A549 (cell line): ENCODE data around the gene TNFSF15. TPM values are rescaled to one million over a fixed set of nuclear protein-coding genes. Genes with fewer than 3 reads are reported as not detected.

Experiments used
- ATAC-seq, 2 experiments: fragments of 200-7000 bp in 1 of 2; fragments of >200 bp in 1 of 2; cut with Nextera tagmentation in 1 of 2; cut with Tn5 transposase in 1 of 2; 3 replicates each; pipeline versions ENCODE4 v1.8.0 to v1.9.1; 2018 to 2020; ENCODE audit warnings: mild to moderate bottlenecking in 1 of 2, moderate library complexity in 1 of 2
- CTCF ChIA-PET: fragments of 300-600 bp; sonication (Branson Sonifier 250); formaldehyde crosslinking; extraction: SDS; loops from one replicate; lab custom pipeline; 2021; ENCODE audit warnings: antibody characterized with exemption, inconsistent platforms; lab: Yijun Ruan, JAX
- POLR2A ChIA-PET: fragments of 350-600 bp; formaldehyde crosslinking; extraction: SDS; loops from one replicate; lab custom pipeline; 2021; ENCODE audit warnings: antibody characterized with exemption, inconsistent platforms; lab: Yijun Ruan, JAX
- DNase-seq, 2 experiments: peaks; one replicate each; pipeline versions ENCODE4 v3.0.0 to v3.0.0-alpha.2; 2011 to 2016; ENCODE audit warnings: low read depth in 1 of 2, low spot score in 1 of 2
- FAIRE-seq: peaks from 2 replicates; lab custom pipeline; 2011; peaks lifted over from hg19 to GRCh38; lab: Jason Lieb, UNC
- H3K27ac ChIP-seq, 2 experiments: fragments of >200 bp; sonication (Bioruptor Twin); formaldehyde crosslinking; 3 replicates each; pipeline ENCODE4 v1.5.1; 2016 to 2017
- H3K4me1 ChIP-seq: fragments of >200 bp; sonication (Bioruptor Twin); formaldehyde crosslinking; 3 replicates; pipeline ENCODE4 v1.6.1; 2016
- H3K4me2 ChIP-seq: fragments of >200 bp; sonication (Bioruptor Twin); formaldehyde crosslinking; 3 replicates; pipeline ENCODE4 v1.6.1; 2016
- H3K4me3 ChIP-seq: fragments of >200 bp; sonication (Bioruptor Twin); formaldehyde crosslinking; 3 replicates; pipeline ENCODE4 v1.5.1; 2016
- H3K9me3 ChIP-seq: fragments of >200 bp; sonication (Bioruptor Twin); formaldehyde crosslinking; 3 replicates; pipeline ENCODE4 v1.6.1; 2016
- BCL3 ChIP-seq: fragments of >200 bp; sonication (Bioruptor Twin); formaldehyde crosslinking; IDR thresholded peaks from 3 replicates; pipeline ENCODE4 v1.6.1; 2016
- CBX8 ChIP-seq: fragments of 200-600 bp; sonication (generic); IDR thresholded peaks from 2 replicates; pipeline ENCODE4 v1.6.1; 2016
- CEBPB ChIP-seq, 2 experiments: fragments of >200 bp in 1 of 2; sonication (Bioruptor Twin) in 1 of 2; formaldehyde crosslinking in 1 of 2; IDR thresholded peaks; 2 replicates each; pipeline ENCODE4 v1.6.1; 2012 to 2016
- CHD2 ChIP-seq: fragments of 150-350 bp; IDR thresholded peaks from 2 replicates; pipeline ENCODE4 v1.6.1; 2014; ENCODE audit warnings: low read length; ENCODE audit not compliant: partially characterized antibody
- CHD4 ChIP-seq: fragments of 200-600 bp; sonication (generic); IDR thresholded peaks from 2 replicates; pipeline ENCODE4 v1.6.1; 2016; ENCODE audit warnings: antibody characterized with exemption, mild to moderate bottlenecking, borderline replicate concordance
- ELK1 ChIP-seq: fragments of 150-350 bp; IDR thresholded peaks from 2 replicates; pipeline ENCODE4 v1.6.1; 2014; ENCODE audit warnings: low read depth, mild to moderate bottlenecking, low read length
- ESRRA ChIP-seq: fragments of 150-350 bp; IDR thresholded peaks from 2 replicates; pipeline ENCODE4 v1.6.1; 2014; ENCODE audit warnings: mild to moderate bottlenecking, low read length, borderline replicate concordance
- FOSL2 ChIP-seq, 2 experiments: fragments of 450-650 bp in 1 of 2; fragments of >200 bp in 1 of 2; sonication (Bioruptor Twin) in 1 of 2; formaldehyde crosslinking; IDR thresholded peaks; 2 replicates each; pipeline versions ENCODE4 v1.5.0 to v1.6.1; 2016 to 2020; ENCODE audit warnings: mild to moderate bottlenecking in 1 of 2, moderate library complexity in 1 of 2
- FOXS1 ChIP-seq: fragments of 250-450 bp; sonication (Bioruptor Pico); IDR thresholded peaks from 2 replicates; pipeline ENCODE4 v1.5.0; 2020; ENCODE audit warnings: mild to moderate bottlenecking, moderate library complexity
- HOXB13 ChIP-seq: fragments of 250-450 bp; sonication (Bioruptor Pico); IDR thresholded peaks from 2 replicates; pipeline ENCODE4 v1.5.0; 2020; ENCODE audit warnings: low read depth, mild to moderate bottlenecking, moderate library complexity
- KDM1A ChIP-seq: fragments of 200-600 bp; sonication (generic); IDR thresholded peaks from 2 replicates; pipeline ENCODE4 v1.6.1; 2016; ENCODE audit warnings: low read depth, mild to moderate bottlenecking
- NPAS2 ChIP-seq: fragments of 250-450 bp; sonication (Bioruptor Pico); IDR thresholded peaks from 2 replicates; pipeline ENCODE4 v1.8.0; 2022; ENCODE audit warnings: mild to moderate bottlenecking, moderate library complexity, borderline replicate concordance
- POLR2A ChIP-seq: IDR thresholded peaks from 2 replicates; pipeline ENCODE4 v1.6.1; 2012; ENCODE audit warnings: mild to moderate bottlenecking, low read length
- POLR2AphosphoS2 ChIP-seq: conservative IDR thresholded peaks from 2 replicates; pipeline ENCODE4 v1.6.1; 2012; ENCODE audit warnings: low read length, improper control_type of control experiment, inconsistent platforms
- SMC3 ChIP-seq: fragments of >200 bp; sonication (Bioruptor Twin); formaldehyde crosslinking; IDR thresholded peaks from 3 replicates; pipeline ENCODE4 v1.6.1; 2018; ENCODE audit warnings: inconsistent platforms
- SREBF2 ChIP-seq: fragments of 450-650 bp; IDR thresholded peaks from 2 replicates; pipeline ENCODE4 v1.6.1; 2014; ENCODE audit warnings: mild to moderate bottlenecking, moderate library complexity
- TP53 ChIP-seq: fragments of 250-450 bp; sonication (Bioruptor Pico); IDR thresholded peaks from 2 replicates; pipeline ENCODE4 v1.5.0; 2021; ENCODE audit warnings: mild to moderate bottlenecking, moderate library complexity
- USF2 ChIP-seq: fragments of 450-650 bp; IDR thresholded peaks from 2 replicates; pipeline ENCODE4 v1.6.1; 2014; ENCODE audit warnings: antibody characterized with exemption
- ZFP36 ChIP-seq: fragments of 450-650 bp; IDR thresholded peaks from 2 replicates; pipeline ENCODE4 v1.6.1; 2014; ENCODE audit warnings: borderline replicate concordance; ENCODE audit not compliant: partially characterized antibody
- WGBS: methylation state at CpG from one replicate; pipeline ENCODE4 v1.1.6; 2017; ENCODE audit errors: missing lambda C conversion rate; 5-methylcytosine and 5-hydroxymethylcytosine counted together
- polyA plus RNA-seq, 4 experiments: library from polyadenylated mRNA; depleted of rRNA in 3 of 4; stranded (reverse); fragments of >200 nt; fragmentation: RNase III in 1 of 4; extraction: RNeasy Plus Mini Kit Qiagen cat#74134 plus additional on column Dnase treatment in 1 of 4; gene quantifications; 2 replicates in 3 of 4; 3 replicates in 1 of 4; pipeline ENCODE4 v1.2.3, GENCODE V29; 2011 to 2017
- TF ChIP-seq, protein P1 (sequence below): fragments of 200-600 bp; sonication (generic); IDR thresholded peaks from 2 replicates; pipeline ENCODE4 v1.6.1; 2016; ENCODE audit warnings: antibody characterized with exemption, mild to moderate bottlenecking, moderate library complexity
- TF ChIP-seq, protein P2 (sequence below): IDR thresholded peaks from 2 replicates; pipeline ENCODE4 v1.6.1; 2012; ENCODE audit warnings: low read depth, borderline replicate concordance
- TF ChIP-seq, protein P3 (sequence below): fragments of >200 bp; sonication (Bioruptor Twin); formaldehyde crosslinking; IDR thresholded peaks from 3 replicates; pipeline ENCODE4 v1.5.1; 2016
- TF ChIP-seq, protein P4 (sequence below): fragments of >200 bp; sonication (Bioruptor Twin); formaldehyde crosslinking; IDR thresholded peaks from 2 replicates; pipeline ENCODE4 v1.6.1; 2016

Gene TNFSF15
- polyA plus RNA-seq, 2 of the 4 experiments (the other 2 are of a cell fraction) = 2.8 to 5.6 TPM

GRCh38 chr9:114745879-114746550, 59.8 kb downstream of the TNFSF15 start:
- 57% methylated on average over 3 of the region's 3 CpGs for WGBS
- DNase-seq (no peak), ATAC-seq (no peak)

DNA sequence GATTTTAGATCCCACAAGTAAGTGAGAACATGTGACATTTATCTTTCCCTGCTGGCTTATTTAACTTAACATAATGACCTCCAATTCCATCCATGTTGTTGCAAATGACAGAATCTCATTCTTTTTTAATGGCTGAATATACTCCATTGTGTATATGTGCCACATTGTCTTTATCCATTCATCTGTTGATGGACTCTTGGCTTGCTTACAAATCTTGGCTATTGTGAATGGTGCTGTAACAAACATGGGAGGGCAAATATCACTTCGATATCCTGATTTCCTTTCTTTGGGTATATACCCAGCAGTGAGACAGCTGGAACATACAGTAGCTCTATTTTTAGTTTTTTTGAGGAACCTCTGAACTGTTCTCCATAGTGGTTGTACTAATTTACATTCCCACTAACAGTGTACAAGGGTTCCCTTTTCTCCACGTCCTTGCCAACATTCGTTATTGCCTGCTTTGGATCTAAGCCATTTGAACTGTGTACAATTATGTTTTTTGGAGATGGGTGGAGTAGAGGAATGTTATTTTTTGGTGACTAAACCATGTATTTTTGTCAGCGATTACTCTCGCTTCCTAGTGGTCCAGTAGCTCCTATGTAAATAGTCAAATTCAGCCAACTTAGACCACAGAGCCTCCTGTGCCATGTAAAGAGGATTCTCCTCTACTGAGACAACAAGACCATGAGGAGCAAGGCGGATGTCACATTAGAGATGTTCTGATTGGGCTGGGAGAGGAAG, 60.6 kb downstream of the TNFSF15 start:
- FAIRE-seq (no peak), ATAC-seq (no peak), DNase-seq (no peak)
- no peak overlapping the region for H3K4me3 ChIP-seq
- no peaks in the 10 kb centered on the region for H3K9me3 ChIP-seq
- ChIA-PET POLR2A (no interaction called here), CTCF (interaction anchor here (1.2 to 1.3 kb wide), 2 partner anchors 25 to 161 kb away, joined by 3 read pairs; no protein-coding TSS in a partner anchor)
- 87% methylated on average over 6 of the region's 6 CpGs for WGBS
- peaks cover 15% of the 10 kb centered on the region for H3K4me1 ChIP-seq
- no peak overlapping the region for H3K27ac ChIP-seq
- H3K4me2 ChIP-seq = no peak overlapping the region
- TF ChIP-seq, protein P1, sequence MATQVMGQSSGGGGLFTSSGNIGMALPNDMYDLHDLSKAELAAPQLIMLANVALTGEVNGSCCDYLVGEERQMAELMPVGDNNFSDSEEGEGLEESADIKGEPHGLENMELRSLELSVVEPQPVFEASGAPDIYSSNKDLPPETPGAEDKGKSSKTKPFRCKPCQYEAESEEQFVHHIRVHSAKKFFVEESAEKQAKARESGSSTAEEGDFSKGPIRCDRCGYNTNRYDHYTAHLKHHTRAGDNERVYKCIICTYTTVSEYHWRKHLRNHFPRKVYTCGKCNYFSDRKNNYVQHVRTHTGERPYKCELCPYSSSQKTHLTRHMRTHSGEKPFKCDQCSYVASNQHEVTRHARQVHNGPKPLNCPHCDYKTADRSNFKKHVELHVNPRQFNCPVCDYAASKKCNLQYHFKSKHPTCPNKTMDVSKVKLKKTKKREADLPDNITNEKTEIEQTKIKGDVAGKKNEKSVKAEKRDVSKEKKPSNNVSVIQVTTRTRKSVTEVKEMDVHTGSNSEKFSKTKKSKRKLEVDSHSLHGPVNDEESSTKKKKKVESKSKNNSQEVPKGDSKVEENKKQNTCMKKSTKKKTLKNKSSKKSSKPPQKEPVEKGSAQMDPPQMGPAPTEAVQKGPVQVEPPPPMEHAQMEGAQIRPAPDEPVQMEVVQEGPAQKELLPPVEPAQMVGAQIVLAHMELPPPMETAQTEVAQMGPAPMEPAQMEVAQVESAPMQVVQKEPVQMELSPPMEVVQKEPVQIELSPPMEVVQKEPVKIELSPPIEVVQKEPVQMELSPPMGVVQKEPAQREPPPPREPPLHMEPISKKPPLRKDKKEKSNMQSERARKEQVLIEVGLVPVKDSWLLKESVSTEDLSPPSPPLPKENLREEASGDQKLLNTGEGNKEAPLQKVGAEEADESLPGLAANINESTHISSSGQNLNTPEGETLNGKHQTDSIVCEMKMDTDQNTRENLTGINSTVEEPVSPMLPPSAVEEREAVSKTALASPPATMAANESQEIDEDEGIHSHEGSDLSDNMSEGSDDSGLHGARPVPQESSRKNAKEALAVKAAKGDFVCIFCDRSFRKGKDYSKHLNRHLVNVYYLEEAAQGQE = no peak
- TF ChIP-seq BCL3 (no peak), ESRRA (no peak), POLR2AphosphoS2 (no peak), SREBF2 (no peak), FOXS1 (CRISPR knock-in tag) (no peak), ELK1 (no peak)
- TF ChIP-seq, protein P2, sequence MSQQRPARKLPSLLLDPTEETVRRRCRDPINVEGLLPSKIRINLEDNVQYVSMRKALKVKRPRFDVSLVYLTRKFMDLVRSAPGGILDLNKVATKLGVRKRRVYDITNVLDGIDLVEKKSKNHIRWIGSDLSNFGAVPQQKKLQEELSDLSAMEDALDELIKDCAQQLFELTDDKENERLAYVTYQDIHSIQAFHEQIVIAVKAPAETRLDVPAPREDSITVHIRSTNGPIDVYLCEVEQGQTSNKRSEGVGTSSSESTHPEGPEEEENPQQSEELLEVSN = no peak

More at GRCh38 chr9:114745879-114746550, 59.8 kb downstream of the TNFSF15 start:
- TF ChIP-seq CHD4 (no peak), HOXB13 (CRISPR knock-in tag) (no peak), KDM1A (no peak), SMC3 (no peak), NPAS2 (CRISPR knock-in tag) (no peak), CHD2 (no peak), FOSL2 (IDR thresholded peaks at IDR 0.05) (no peak), FOSL2 (CRISPR knock-in tag; IDR thresholded peaks at IDR 0.05) (no peak), FOXS1 (CRISPR knock-in tag) (no peak), ZFP36 (no peak), BCL3 (no peak), USF2 (no peak), ESRRA (no peak), CEBPB (IDR thresholded peaks at IDR 0.05) (no peak), TP53 (CRISPR knock-in tag) (no peak), CBX8 (no peak), POLR2A (no peak)
- TF ChIP-seq, protein P3, sequence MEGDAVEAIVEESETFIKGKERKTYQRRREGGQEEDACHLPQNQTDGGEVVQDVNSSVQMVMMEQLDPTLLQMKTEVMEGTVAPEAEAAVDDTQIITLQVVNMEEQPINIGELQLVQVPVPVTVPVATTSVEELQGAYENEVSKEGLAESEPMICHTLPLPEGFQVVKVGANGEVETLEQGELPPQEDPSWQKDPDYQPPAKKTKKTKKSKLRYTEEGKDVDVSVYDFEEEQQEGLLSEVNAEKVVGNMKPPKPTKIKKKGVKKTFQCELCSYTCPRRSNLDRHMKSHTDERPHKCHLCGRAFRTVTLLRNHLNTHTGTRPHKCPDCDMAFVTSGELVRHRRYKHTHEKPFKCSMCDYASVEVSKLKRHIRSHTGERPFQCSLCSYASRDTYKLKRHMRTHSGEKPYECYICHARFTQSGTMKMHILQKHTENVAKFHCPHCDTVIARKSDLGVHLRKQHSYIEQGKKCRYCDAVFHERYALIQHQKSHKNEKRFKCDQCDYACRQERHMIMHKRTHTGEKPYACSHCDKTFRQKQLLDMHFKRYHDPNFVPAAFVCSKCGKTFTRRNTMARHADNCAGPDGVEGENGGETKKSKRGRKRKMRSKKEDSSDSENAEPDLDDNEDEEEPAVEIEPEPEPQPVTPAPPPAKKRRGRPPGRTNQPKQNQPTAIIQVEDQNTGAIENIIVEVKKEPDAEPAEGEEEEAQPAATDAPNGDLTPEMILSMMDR = no peak
- TF ChIP-seq, protein P4, sequence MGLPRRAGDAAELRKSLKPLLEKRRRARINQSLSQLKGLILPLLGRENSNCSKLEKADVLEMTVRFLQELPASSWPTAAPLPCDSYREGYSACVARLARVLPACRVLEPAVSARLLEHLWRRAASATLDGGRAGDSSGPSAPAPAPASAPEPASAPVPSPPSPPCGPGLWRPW = no peak
- CTCF ChIA-PET = interaction anchor here (1.2 to 1.6 kb wide), 3 partner anchors 24 to 161 kb away, joined by 3 to 4 read pairs (median 3); no protein-coding TSS in a partner anchor
- H3K9me3 ChIP-seq = no peaks in the 10 kb centered on the region
- H3K4me1 ChIP-seq = peaks cover 15% of the 10 kb centered on the region
- H3K4me3 ChIP-seq = no peak overlapping the region
- FAIRE-seq = no peak
- no peak overlapping the region for H3K27ac ChIP-seq
- POLR2A ChIA-PET = no interaction called here
- H3K4me2 ChIP-seq = no peak overlapping the region
